HG03342 (cell line): ENCODE results near the gene PDLIM3.
A peak's percentile ranks its signal among the peaks of the same experiment; 100 is the strongest.

ENCODE experiments used
- ATAC-seq: cut with Tn5 transposase; IDR thresholded peaks from one replicate; pipeline ENCODE4 v1.9.1; 2021; ENCODE audit warnings: mild to moderate bottlenecking, moderate library complexity; ENCODE audit not compliant: unreplicated experiment

PDLIM3 gene

GRCh38 chr4:185472103-185472542 lies 63.2 kb downstream of the PDLIM3 start:
- ATAC-seq, result no peak

GRCh38 chr4:185471235-185472102 lies 63.8 kb downstream of the PDLIM3 start, which contains the start of gene CCDC110:
Gene CCDC110, minus strand, starts transcription at chr4:185471733. Its CDS starts 50 bp downstream, at chr4:185471683.
- ATAC-seq, result peak; percentile 85

GRCh38 chr4:185470501-185471195 lies 64.7 kb downstream of the PDLIM3 start:
- peak; percentile 7 for ATAC-seq

- no peak for ATAC-seq
These were observed 65.6 kb downstream of the PDLIM3 start for GRCh38 chr4:185469580-185470154.

GRCh38 chr4:185468999-185469398 lies 66.3 kb downstream of the PDLIM3 start:
- no peak for ATAC-seq

- ATAC-seq, result no peak
These were observed 67.3 kb downstream of the PDLIM3 start for GRCh38 chr4:185467991-185468390.

- ATAC-seq, result no peak
These were observed 68.2 kb downstream of the PDLIM3 start for GRCh38 chr4:185467101-185467500.

- ATAC-seq, result no peak
These were observed 69.6 kb downstream of the PDLIM3 start for GRCh38 chr4:185465707-185466106.

GRCh38 chr4:185464887-185465286 lies 70.4 kb downstream of the PDLIM3 start:
- no peak for ATAC-seq

GRCh38 chr4:185464183-185464582 lies 71.1 kb downstream of the PDLIM3 start:
- no peak for ATAC-seq

GRCh38 chr4:185463541-185463940 lies 71.8 kb downstream of the PDLIM3 start:
- no peak for ATAC-seq

GRCh38 chr4:185461565-185461964 lies 73.7 kb downstream of the PDLIM3 start:
- ATAC-seq, result no peak

- no peak for ATAC-seq
These were observed 78.2 kb downstream of the PDLIM3 start for GRCh38 chr4:185457136-185457535.

- ATAC-seq, result no peak
These were observed 79.2 kb downstream of the PDLIM3 start for GRCh38 chr4:185456131-185456530.
